Midbrain (tissue), 1 donor: ENCODE measurements around the gene BIRC5.

Source experiments
- DNase-seq: peaks from one replicate; lab custom pipeline; 2025; lab: John Stamatoyannopoulos, UW

BIRC5 gene

GRCh38 chr17:78184351-78184750 lies 29.7 kb upstream of the BIRC5 start:
- no peak for DNase-seq

- no peak for DNase-seq
Measured at GRCh38 chr17:78184868-78185267, 29.2 kb upstream of the BIRC5 start.

- no peak for DNase-seq
Measured at GRCh38 chr17:78185981-78186691, 27.9 kb upstream of the BIRC5 start.

GRCh38 chr17:78186692-78187595 lies 27.1 kb upstream of the BIRC5 start, which contains the start of the genes AFMID and TK1:
TSS of gene AFMID (plus strand) at chr17:78187362. CDS start at chr17:78187371, 9 bp downstream.
TSS of gene TK1 (minus strand) at chr17:78187052. CDS start at chr17:78186994, 58 bp downstream.
- peak; percentile 97 for DNase-seq

- no peak for DNase-seq
Measured at GRCh38 chr17:78196716-78197115, 17.3 kb upstream of the BIRC5 start.

GRCh38 chr17:78197147-78197832 lies 16.8 kb upstream of the BIRC5 start:
- peak; percentile 49 for DNase-seq

GRCh38 chr17:78200451-78200850 lies 13.6 kb upstream of the BIRC5 start:
- DNase-seq = no peak

GRCh38 chr17:78202666-78203065 lies 11.4 kb upstream of the BIRC5 start:
- DNase-seq = no peak

GRCh38 chr17:78204387-78205123 lies 9.5 kb upstream of the BIRC5 start:
- DNase-seq = no peak

GRCh38 chr17:78205124-78205775 lies 8.8 kb upstream of the BIRC5 start:
- DNase-seq = no peak

- DNase-seq = no peak
Measured at GRCh38 chr17:78206298-78206697, 7.8 kb upstream of the BIRC5 start.

GRCh38 chr17:78208486-78208885 lies 5.6 kb upstream of the BIRC5 start:
- no peak for DNase-seq

GRCh38 chr17:78210111-78210510 lies 3.9 kb upstream of the BIRC5 start:
- DNase-seq = no peak

GRCh38 chr17:78211032-78211431 lies 3.0 kb upstream of the BIRC5 start:
- DNase-seq = no peak

GRCh38 chr17:78214706-78215061 lies 631 bp downstream of the BIRC5 start:
- DNase-seq = no peak

- DNase-seq = no peak
Measured at GRCh38 chr17:78219396-78220150, 5.5 kb downstream of the BIRC5 start.

GRCh38 chr17:78223061-78223460 lies 9.0 kb downstream of the BIRC5 start:
- DNase-seq = no peak

- no peak for DNase-seq
Measured at GRCh38 chr17:78223765-78224164, 9.7 kb downstream of the BIRC5 start.

GRCh38 chr17:78224231-78225087 lies 10.4 kb downstream of the BIRC5 start:
- DNase-seq = peak; percentile 76
